ENCODE data around the gene CCDC3. TPM values are rescaled to one million over a fixed set of nuclear protein-coding genes. Genes with fewer than 3 reads are reported as not detected.

The CCDC3 gene
- polyA plus RNA-seq, 1 donor from 2014 or later = 3.8 TPM

DNA sequence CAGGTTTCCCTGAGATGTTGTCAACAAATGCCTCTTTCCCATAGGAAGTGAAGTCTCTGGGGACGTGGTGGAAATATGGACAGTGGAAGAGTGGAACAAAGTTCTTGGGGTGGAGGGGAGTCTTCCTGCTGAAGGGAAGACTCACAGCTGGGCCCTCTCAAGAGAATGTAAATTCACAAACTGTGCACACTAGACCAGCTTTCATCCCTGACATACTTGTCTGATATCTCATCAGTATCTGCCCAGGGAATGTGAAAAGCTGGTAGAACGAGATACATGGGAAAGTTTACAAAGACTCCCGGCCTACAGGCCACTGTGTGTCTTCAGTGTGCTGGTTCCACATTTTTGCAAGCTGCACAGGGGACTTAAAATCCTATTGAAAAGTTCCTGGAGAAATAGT, 16.7 kb upstream of the CCDC3 start:
- no peak overlapping the region for H2AFZ ChIP-seq (ENCODE audit: low read depth, low read length)

DNA sequence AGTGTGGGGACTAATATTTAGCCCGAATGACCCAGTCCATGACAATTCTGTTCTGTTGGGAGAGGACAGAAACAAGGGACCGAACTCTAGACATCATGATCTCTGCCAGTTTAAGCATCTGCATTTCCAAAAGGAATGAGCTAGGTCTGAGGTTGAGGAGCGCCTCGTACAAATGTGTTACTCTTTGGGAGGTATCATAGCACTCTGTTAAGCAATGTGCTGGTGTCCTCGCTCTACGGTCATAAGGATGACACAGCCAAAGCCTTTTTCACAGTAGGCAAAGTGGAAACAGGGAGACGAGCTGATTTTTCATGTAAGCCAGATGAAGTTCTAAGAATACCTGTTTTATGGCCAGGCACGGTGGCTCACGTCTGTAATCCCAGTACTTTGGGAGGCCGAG, 15.4 kb upstream of the CCDC3 start:
- Histone ChIP-seq H2AFZ (ENCODE audit: low read depth, low read length) (no peak overlapping the region), H3K9me3 (ENCODE audit: low read length) (no peaks in the 10 kb centered on the region), H3F3A (ENCODE audit: insufficient read depth, low read length, poor library complexity, severe bottlenecking) (no peaks in the 10 kb centered on the region), H3K4me3 (ENCODE audit: low read length) (no peak overlapping the region), H3K9me2 (ENCODE audit: insufficient read depth, low read length) (no peaks in the 10 kb centered on the region), H3K4me2 (ENCODE audit: low read length) (no peak overlapping the region), H3K36me3 (ENCODE audit: insufficient read depth, low read length) (no peaks in the 10 kb centered on the region), H3K9ac (ENCODE audit: low read length) (no peak overlapping the region), H3K27ac (ENCODE audit: low read length) (no peak overlapping the region), H3K79me2 (replicated peaks; ENCODE audit: insufficient read depth, low read length) (no peaks in the 10 kb centered on the region), H3K27me3 (ENCODE audit: insufficient read depth, low read depth, low read length) (no peaks in the 10 kb centered on the region), H4K20me1 (ENCODE audit: insufficient read depth) (no peaks in the 10 kb centered on the region)
- TF ChIP-seq EZH2 (IDR thresholded peaks at IDR 0.05; ENCODE audit: borderline replicate concordance, insufficient read depth, low read length, poor library complexity, severe bottlenecking) (no peak), SMC3 (conservative IDR thresholded peaks at IDR 0.05; ENCODE audit: poor library complexity) (no peak), TAF1 (IDR thresholded peaks at IDR 0.05; ENCODE audit: low read depth) (no peak), REST (IDR thresholded peaks at IDR 0.05; ENCODE audit: borderline replicate concordance) (no peak), EP300 (conservative IDR thresholded peaks at IDR 0.05; ENCODE audit: poor library complexity, severe bottlenecking) (no peak), POLR2AphosphoS5 (IDR thresholded peaks at IDR 0.05) (no peak), MXI1 (conservative IDR thresholded peaks at IDR 0.05; ENCODE audit: poor library complexity, severe bottlenecking) (no peak)
- TF ChIP-seq, protein P1, sequence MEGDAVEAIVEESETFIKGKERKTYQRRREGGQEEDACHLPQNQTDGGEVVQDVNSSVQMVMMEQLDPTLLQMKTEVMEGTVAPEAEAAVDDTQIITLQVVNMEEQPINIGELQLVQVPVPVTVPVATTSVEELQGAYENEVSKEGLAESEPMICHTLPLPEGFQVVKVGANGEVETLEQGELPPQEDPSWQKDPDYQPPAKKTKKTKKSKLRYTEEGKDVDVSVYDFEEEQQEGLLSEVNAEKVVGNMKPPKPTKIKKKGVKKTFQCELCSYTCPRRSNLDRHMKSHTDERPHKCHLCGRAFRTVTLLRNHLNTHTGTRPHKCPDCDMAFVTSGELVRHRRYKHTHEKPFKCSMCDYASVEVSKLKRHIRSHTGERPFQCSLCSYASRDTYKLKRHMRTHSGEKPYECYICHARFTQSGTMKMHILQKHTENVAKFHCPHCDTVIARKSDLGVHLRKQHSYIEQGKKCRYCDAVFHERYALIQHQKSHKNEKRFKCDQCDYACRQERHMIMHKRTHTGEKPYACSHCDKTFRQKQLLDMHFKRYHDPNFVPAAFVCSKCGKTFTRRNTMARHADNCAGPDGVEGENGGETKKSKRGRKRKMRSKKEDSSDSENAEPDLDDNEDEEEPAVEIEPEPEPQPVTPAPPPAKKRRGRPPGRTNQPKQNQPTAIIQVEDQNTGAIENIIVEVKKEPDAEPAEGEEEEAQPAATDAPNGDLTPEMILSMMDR (IDR thresholded peaks at IDR 0.05; ENCODE audit: poor library complexity, severe bottlenecking) = no peak

More for the DNA sequence above, 16.7 kb upstream of the CCDC3 start:
- TF ChIP-seq, protein P1 (IDR thresholded peaks at IDR 0.05; ENCODE audit: poor library complexity, severe bottlenecking) = no peak
- TF ChIP-seq TAF1 (IDR thresholded peaks at IDR 0.05; ENCODE audit: low read depth) (no peak), POLR2AphosphoS5 (IDR thresholded peaks at IDR 0.05) (no peak), SMC3 (conservative IDR thresholded peaks at IDR 0.05; ENCODE audit: poor library complexity) (no peak), REST (IDR thresholded peaks at IDR 0.05; ENCODE audit: borderline replicate concordance) (no peak), EP300 (conservative IDR thresholded peaks at IDR 0.05; ENCODE audit: poor library complexity, severe bottlenecking) (no peak), MXI1 (conservative IDR thresholded peaks at IDR 0.05; ENCODE audit: poor library complexity, severe bottlenecking) (no peak), EZH2 (IDR thresholded peaks at IDR 0.05; ENCODE audit: borderline replicate concordance, insufficient read depth, low read length, poor library complexity, severe bottlenecking) (no peak), RAD21 (conservative IDR thresholded peaks at IDR 0.05) (no peak)
- no peaks in the 10 kb centered on the region for H3K27me3 ChIP-seq (ENCODE audit: insufficient read depth, low read depth, low read length)
- H3K9me2 ChIP-seq (ENCODE audit: insufficient read depth, low read length) = no peaks in the 10 kb centered on the region
- H4K20me1 ChIP-seq (ENCODE audit: insufficient read depth) = no peaks in the 10 kb centered on the region
- H3K9ac ChIP-seq (ENCODE audit: low read length) = no peak overlapping the region
- no peak overlapping the region for H3K27ac ChIP-seq (ENCODE audit: low read length)
- no peaks in the 10 kb centered on the region for H3K9me3 ChIP-seq (ENCODE audit: low read length)
- no peak overlapping the region for H3K4me2 ChIP-seq (ENCODE audit: low read length)
- H3F3A ChIP-seq (ENCODE audit: insufficient read depth, low read length, poor library complexity, severe bottlenecking) = no peaks in the 10 kb centered on the region
- H3K36me3 ChIP-seq (ENCODE audit: insufficient read depth, low read length) = no peaks in the 10 kb centered on the region
- no peaks in the 10 kb centered on the region for H3K79me2 ChIP-seq (replicated peaks; ENCODE audit: insufficient read depth, low read length)
- H3K4me3 ChIP-seq (ENCODE audit: low read length) = no peak overlapping the region

All from neural cell (in vitro differentiated cells).